Activated CD8-positive, alpha-beta memory T cell treated with anti-CD3 and anti-CD28 coated beads for 36 hours (primary cell): Measurements from ENCODE around the gene PPP4R2. TPM values are rescaled to one million over a fixed set of nuclear protein-coding genes. Genes with fewer than 3 reads are reported as not detected.

Experiments used
- CTCF ChIA-PET: fragments of 350-600 bp; sonication (Branson Sonifier 250); formaldehyde crosslinking; loops from one replicate; lab custom pipeline; 2021; ENCODE audit warnings: antibody characterized with exemption; lab: Charles Lee
- POLR2A ChIA-PET: fragments of 350-600 bp; sonication (Branson Sonifier 250); formaldehyde crosslinking; loops from one replicate; lab custom pipeline; 2021; ENCODE audit warnings: antibody characterized with exemption; lab: Charles Lee
- total RNA-seq, 2 experiments: library from RNA; stranded (reverse); gene quantifications; one replicate each; pipeline ENCODE4 v1.2.3, GENCODE V29; 2021

The PPP4R2 gene
- total RNA-seq, 2 experiments from 2014 or later = 118 to 121 TPM

DNA sequence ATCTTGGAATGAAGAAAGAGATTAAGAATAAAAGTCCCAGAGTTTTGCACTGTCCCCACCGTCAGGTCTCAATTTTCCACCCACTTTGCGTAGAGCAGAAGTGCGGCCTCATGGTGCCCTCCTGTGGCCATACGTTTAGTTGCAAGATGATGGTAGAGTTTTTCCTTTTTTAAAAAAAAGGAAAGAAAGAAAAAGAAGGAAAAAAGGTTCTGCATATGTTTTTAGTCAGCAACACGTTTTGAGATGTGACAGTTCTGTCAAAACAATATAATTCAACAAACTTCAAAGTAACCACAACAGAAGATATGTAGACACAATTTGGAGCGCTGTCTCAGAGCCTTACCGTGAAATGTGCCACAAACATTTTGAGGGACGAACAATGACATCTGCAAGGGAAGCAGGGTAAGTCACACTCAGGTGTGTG lies 89.5 kb downstream of the PPP4R2 start:
- CTCF ChIA-PET = interaction anchor here (0.6 to 2.0 kb wide), 14 partner anchors 9 to 240 kb away, joined by 3 to 6 read pairs (median 4); partner anchors contain the start of gene SHQ1
- POLR2A ChIA-PET = no interaction called here

DNA sequence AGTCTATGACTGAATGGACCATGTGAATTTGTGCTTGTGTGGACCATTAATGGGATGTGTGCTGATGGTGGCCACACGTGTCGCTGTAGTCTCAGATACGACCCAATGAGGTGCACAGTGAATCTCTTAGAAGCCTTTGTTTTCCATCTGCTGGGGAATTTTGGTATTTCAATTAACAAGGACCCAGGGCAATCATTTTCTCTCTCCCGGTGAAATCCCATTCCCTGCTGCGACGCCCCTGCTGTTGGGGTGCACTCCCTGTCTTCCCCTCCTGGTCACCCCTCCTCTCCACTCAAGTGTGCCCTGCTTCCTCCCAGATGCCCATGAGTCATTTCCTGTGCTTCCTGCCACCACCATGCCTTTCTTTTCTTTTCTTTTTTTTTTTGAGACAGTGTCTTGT lies 97.5 kb downstream of the PPP4R2 start:
- POLR2A ChIA-PET = no interaction called here
- CTCF ChIA-PET = interaction anchor here (0.7 kb wide), 1 partner anchor 348 kb away, joined by 6 read pairs; no protein-coding TSS in a partner anchor

DNA sequence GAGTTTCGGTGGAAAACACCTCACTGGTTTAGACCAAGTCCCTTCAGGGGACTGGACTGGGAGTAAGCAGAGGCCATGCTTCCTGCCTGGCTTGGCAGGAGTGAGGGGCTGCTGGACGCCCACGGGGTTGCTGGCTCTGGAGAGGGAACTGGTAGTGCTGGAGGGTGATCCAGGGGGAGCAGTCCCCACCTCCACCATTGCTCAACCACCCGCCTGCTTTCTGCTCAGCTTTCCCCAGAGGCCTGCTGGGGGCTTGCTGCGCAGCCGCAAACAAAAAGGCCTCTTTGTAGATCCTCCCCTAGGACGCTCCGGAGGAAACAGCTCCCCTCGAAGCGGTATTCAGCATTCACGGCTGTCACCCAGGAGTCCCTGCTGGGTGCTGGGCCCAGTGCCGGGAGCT lies 98.3 kb downstream of the PPP4R2 start:
- ChIA-PET POLR2A (no interaction called here), CTCF (interaction anchor here (1.2 kb wide), 1 partner anchor 8 kb away, joined by 3 read pairs; no protein-coding TSS in a partner anchor)

DNA sequence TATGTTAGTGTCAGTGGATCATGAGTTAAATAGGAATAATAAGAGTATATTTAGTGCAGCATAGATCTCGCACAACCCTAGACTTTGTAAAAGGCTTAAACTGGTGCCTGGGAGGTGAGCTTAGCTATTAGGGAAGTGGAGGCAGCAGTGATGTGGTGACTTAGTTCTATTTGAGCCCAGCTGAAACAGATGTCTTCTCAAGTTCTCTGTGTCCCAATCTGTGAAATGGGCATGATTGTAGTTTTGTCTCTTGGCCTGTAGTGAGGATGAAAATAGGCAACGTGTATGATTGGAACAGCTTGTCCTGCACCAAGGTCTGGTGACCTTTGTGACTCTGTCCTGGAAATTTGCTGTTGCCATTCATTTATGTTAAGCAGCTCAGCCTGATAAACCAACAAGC lies 99.6 kb downstream of the PPP4R2 start:
- POLR2A ChIA-PET = no interaction called here
- CTCF ChIA-PET = no interaction called here

DNA sequence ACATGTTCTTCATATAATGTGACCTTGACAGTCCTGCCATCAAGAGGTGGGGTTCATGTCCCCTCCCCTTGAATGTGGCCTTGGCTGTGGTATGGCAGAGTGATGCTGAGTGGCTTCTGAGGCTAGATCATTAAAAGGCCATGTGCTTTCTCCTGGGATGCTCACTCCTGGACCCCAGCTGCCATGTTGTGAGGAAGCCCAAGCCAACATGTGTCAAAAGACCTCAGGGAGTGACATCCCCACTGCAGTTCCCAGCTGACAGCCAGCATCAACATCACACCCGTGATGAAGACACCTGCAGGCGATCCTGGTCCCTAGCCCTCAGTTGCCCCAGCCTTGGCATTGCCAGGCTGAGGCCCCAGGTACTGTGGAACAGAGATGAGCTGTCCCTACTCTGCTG lies 101.4 kb downstream of the PPP4R2 start:
- POLR2A ChIA-PET = no interaction called here
- CTCF ChIA-PET = no interaction called here

DNA sequence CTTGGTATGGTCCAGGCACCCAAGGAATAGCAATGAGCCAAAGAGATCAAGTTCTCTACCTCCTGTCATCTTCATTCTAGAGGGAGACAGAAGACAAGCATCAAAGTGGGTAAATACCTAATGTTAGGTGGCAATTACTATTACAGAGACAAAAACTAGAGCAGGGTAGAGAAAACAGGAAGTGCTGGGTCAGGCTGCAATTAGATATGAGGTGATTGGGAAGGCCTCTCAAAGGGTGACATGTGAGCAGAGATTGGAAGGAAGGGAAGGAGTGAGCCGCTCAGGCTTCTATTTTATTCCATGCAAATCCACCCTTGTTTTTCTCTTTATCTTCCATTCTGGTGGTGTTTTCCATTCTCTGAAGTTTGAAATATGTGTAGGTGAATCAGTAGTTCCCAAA lies 102.3 kb downstream of the PPP4R2 start:
- ChIA-PET POLR2A (no interaction called here), CTCF (no interaction called here)

DNA sequence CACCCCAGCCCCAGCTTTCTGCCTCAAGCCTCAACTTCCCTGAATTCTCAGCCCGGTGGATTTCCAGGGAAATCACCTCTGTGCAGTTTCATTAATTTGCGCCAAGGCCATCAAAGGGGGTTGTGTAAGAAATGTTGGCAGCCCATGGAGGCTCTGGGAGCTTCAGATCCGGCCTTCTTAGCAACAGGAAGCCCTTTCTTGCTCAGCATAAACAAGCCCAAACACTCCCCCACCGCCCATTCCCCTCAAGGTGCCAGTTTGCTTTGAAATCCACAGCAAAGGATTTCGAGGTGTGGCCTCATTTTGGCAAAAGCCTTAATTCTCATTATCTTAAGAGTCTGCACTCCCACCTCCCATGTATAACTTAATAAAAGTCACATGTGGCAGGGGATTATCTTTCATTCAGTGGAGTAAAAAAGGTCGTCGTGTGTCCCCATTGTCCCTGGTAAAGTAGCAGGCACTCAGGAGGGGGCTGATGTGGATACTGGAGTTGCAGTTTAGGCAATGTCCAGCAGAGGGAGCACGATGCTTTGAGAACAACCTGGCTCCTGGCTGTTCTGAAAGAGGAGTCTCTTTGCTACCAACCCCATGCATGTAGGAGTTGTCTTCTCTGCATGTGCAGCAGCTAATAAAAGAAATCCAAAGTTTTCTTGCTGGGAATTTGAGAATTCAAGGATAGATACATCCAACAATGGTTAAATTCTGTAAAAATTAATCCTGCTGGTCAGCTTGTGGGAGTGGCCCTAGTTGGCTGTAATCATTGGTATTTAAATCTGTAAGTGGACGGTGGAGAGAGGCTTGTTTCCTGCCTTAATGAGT lies 104.3 kb downstream of the PPP4R2 start:
- ChIA-PET POLR2A (no interaction called here), CTCF (interaction anchor here (1.4 kb wide), 1 partner anchor 329 kb away, joined by 4 read pairs; no protein-coding TSS in a partner anchor)

DNA sequence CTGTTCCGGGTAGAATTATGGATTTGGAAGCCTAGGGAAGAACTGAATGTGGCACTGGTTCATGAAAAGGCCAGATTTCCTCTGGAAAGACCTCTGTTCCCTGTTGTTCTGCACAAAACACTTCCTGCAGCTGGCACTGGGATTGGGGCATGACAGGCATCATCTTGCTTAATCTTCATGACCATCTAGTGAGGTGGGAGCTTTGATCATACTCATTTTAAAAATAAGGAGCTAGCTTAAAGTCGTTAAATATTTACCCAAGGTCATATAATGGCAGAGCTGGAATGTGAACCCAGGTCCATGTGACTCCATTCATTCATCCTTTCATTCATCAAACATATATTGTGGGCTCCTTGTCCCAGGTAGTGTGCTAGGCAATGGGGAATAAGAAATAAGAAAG lies 105.3 kb downstream of the PPP4R2 start:
- ChIA-PET POLR2A (no interaction called here), CTCF (interaction anchor here (1.4 kb wide), 1 partner anchor 328 kb away, joined by 4 read pairs; no protein-coding TSS in a partner anchor)

DNA sequence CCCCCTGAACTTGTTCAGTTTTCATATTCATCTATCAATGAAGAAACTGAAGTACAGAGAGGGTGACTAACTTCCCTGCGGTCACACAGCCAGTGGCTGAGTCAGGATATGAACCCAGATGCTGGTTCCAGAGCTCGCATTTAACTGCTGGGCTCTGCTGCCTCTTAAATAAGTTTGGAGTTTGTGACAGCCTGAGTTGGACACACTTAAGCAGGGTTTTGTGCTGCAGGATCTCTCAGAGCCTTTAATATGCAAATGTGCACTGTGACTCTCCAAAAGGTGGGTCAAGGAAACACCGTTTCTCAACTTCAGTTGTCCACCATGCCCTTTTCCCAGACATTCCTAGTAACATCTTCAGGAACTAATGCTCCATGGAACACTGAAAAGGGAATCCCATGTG lies 110.6 kb downstream of the PPP4R2 start:
- CTCF ChIA-PET = interaction anchor here (1.1 kb wide), 1 partner anchor 396 kb away, joined by 5 read pairs; no protein-coding TSS in a partner anchor

DNA sequence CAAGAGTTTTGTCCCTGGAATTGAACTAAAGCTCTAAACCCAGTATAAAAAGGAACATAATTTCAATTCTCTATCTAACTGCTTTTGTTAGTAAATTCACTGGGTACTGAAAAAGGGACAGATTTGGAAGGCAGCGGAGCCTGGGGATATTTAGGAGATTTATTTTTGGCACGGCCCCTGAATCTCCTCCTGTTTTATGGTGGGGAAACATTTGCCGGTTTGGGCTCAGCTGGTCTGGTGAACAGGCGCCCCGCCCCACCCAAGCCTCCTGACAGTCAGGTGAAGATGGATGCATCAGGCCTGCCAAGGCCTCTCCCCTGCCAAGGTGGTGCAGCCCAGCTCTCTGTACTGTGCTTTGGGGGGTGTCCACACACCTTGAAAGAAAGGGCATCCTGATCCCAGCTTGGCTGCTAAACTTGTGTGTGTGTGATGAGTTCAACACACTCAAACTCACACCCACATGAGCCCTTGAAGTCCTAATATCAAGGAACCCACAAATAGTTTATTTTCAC lies 111.1 kb downstream of the PPP4R2 start:
- CTCF ChIA-PET = interaction anchor here (1.1 kb wide), 1 partner anchor 395 kb away, joined by 5 read pairs; no protein-coding TSS in a partner anchor
- POLR2A ChIA-PET = no interaction called here

More for the DNA sequence above, 110.6 kb downstream of the PPP4R2 start:
- POLR2A ChIA-PET = interaction anchor here (0.7 kb wide), 1 partner anchor 149 kb away, joined by 4 read pairs; no protein-coding TSS in a partner anchor

DNA sequence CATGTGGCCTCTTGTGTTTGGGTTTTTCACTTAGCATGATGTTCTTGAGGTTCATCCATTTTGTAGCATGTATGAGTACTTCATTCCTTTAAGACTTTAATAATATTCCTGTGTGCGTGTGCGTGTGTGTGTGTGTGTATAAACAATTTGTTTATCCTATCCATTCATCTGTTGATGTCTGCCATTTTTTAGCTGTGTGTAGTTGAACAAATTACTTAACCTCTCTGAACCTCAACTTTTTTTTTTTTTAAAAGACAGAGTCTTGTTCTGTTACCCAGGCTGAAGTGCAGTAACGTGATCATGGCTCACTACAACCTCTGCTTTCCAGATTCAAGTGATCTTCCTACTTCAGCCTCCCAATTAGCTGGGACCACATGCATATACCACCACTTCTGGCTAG lies 112.1 kb downstream of the PPP4R2 start:
- ChIA-PET POLR2A (no interaction called here), CTCF (no interaction called here)

DNA sequence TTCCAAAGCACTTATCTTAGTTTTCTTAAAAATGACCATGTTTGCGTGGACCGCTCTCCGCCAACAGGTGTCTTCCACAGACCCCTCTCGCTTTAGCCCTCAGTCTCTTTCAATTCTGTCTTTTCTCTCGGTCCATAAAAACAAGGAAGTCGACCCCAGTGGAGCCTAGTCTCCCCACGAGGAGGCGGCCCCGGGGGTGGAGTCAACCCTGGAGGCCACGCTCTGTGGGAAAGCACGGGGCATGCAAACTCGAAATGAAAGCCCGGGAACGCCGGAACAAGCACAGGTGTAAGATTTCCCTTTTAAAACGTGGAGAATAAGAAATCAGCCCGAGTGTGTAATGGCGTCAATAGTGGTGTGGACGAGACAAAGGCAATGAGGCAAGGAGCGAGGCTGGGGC lies 113.9 kb downstream of the PPP4R2 start:
- POLR2A ChIA-PET = no interaction called here
- CTCF ChIA-PET = no interaction called here

DNA sequence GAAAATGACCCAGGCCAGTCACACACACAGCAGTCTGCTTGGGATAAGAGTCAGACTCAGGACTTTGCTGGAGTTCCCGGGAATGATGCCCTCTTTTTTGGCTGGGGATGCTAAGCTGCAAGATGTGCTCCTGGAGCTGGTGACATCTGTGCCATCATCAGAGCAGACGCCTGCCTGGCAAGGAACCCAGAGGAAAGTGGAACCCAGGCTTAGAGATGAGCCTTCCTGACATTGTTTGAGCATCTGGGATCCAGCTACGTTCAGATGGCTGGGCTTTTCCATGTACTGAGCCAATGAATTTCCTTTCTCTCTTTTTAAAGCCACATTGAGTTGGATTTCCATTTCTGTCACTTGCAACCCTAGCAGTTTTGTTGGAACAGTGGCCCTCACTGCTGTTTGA lies 118.1 kb downstream of the PPP4R2 start:
- ChIA-PET POLR2A (no interaction called here), CTCF (no interaction called here)

DNA sequence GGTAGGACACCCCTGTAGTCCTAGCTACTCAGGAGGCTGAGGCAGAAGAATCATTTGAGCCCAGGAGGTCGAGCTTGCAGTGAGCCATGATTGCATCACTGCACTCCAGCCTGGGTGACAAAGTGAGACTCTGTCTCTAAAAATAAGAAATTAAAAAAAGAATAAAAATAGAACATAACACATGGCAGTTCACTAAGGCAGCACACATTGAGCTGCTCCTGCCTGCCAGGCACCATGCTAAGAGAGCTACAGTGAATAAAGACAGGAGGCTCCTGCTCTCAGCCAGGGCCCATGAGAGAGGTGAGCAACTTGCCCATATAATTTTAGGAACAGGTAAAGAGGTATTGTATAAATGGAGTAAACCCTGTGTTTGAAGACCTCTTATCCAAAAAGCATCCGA lies 119.2 kb downstream of the PPP4R2 start:
- POLR2A ChIA-PET = no interaction called here
- CTCF ChIA-PET = no interaction called here

Other genes with a start within 250 kb of the PPP4R2 start
- gene SHQ1, start 148.4 kb upstream of the PPP4R2 start, total RNA-seq = 10 to 100 TPM; 39.5 to 41.4 TPM
- not detected for gene GXYLT2, start 108.8 kb upstream of the PPP4R2 start, total RNA-seq
- 1 to 10 TPM; 3.6 to 3.9 TPM for gene EBLN2, start 64.8 kb downstream of the PPP4R2 start, total RNA-seq